IPS-20b (cell line): ENCODE results near the gene PSMG4.
"Not testable (repeated sequence)": the region's sequence is repeated elsewhere in the genome, so short reads cannot be mapped to it uniquely, and the experiment has no call there.

ENCODE experiments used
- H3K27ac ChIP-seq: one replicate; pipeline ENCODE4 v1.5.1; 2013; ENCODE audit warnings: low read length
- H3K27me3 ChIP-seq: 2 replicates; pipeline ENCODE4 v1.6.1; 2013; ENCODE audit warnings: mild to moderate bottlenecking, low read length, inconsistent platforms; ENCODE audit not compliant: insufficient read depth
- H3K36me3 ChIP-seq: 2 replicates; pipeline ENCODE4 v1.6.1; 2013; ENCODE audit warnings: low read depth, mild to moderate bottlenecking, inconsistent platforms, low read length, moderate library complexity; ENCODE audit not compliant: insufficient read depth
- H3K4me1 ChIP-seq: 2 replicates; pipeline ENCODE4 v1.6.1; 2013; ENCODE audit warnings: mild to moderate bottlenecking, control low read depth, inconsistent platforms, low read length, moderate library complexity; ENCODE audit not compliant: insufficient read depth
- H3K4me3 ChIP-seq: 2 replicates; pipeline ENCODE4 v1.5.1; 2013; ENCODE audit warnings: mild to moderate bottlenecking, low read length, inconsistent platforms
- H3K9ac ChIP-seq: 2 replicates; pipeline ENCODE4 v1.6.1; 2013; ENCODE audit warnings: low read depth, mild to moderate bottlenecking, inconsistent platforms, low read length, moderate library complexity
- H3K9me3 ChIP-seq: 2 replicates; pipeline ENCODE4 v1.6.1; 2013; ENCODE audit warnings: mild to moderate bottlenecking, low read depth, low read length, inconsistent platforms; ENCODE audit not compliant: insufficient read depth

Gene PSMG4

DNA sequence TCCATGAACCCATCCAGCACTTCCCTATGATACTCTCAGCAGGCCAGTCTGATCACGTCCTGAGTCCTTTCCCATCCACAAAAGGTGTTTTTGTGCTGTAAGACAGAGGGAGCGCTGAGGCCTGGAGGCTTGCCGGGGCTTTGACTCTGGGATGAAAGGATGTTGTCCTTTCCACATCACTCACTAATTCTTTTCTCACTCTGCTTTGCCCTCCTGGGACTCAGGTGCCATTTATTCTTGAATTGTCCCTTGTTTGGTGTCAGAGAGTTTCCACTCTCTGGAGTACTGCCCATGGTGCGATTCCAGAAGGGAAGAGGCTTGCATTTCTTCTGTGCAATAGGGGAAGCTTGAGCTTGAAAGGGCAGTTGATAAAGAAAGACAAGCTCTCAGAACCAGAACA, 16.0 kb upstream of the PSMG4 start:
- H3K27me3 ChIP-seq: no peaks in the 10 kb centered on the region
- no peaks in the 10 kb centered on the region; the same call in 1 of the 2 replicates for H3K36me3 ChIP-seq
- H3K27ac ChIP-seq: no peak overlapping the region
- H3K9ac ChIP-seq: no peak overlapping the region
- H3K9me3 ChIP-seq: no peaks in the 10 kb centered on the region
- H3K4me1 ChIP-seq: peaks cover 8% of the 10 kb centered on the region; the same call in 1 of the 2 replicates
- no peak overlapping the region for H3K4me3 ChIP-seq

DNA sequence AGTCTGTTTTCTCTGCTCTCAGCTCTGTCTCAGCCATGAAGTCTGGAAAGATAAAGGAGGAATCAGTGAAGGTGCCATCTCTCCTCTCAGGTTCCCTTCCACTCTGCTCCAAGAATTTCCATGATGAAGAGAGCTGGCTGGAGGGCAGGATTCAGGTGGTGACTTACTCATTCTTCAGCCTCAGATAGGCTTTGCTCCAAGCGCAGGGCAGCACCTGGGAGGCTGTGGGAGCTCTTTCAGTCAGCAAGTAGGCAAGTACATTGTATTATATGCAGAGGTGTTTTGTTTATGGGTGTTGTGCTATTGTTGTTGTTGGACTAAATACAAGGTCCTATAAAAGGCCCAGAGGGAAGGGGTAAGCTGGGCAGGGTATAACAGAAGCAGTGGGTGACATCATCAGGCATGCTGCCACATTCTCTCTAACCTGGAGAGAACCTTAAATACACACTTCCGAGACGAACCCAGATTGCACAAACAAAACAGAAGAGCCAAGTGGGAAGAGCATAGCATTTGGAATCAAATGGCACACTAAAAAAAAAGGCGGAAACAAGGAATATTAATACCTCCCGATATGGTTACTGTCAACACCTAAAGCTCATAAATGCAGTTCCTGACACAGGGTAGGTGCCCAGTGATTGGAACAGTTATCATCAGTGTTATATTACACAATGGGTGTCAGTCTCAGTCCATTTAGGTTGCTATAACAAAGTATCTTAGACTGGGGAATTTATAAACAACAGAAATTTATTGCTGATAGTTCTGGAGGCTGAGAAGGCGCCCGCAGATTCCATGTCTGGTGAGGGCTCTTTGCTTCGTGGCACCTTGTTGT, 14.5 kb upstream of the PSMG4 start:
- Histone ChIP-seq H3K27ac (no peak overlapping the region), H3K9ac (no peak overlapping the region), H3K4me3 (no peak overlapping the region)

DNA sequence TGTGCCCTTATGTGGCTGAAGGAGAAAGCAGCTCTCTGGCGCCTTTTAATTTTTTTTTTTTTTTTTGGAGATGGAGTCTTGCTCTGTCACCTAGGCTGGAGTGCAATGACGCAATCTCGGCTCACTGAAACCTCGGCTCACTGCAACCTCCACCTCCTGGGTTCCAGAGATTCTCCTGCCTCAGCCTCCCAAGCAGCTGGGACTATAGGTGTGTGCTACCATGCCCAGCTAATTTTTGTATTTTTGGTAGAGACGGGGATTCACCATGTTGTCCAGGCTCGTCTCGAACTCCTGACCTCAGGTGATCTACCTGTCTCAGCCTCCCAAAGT, 13.9 kb upstream of the PSMG4 start:
- not testable (repeated sequence) for H3K36me3 ChIP-seq, H3K9ac ChIP-seq, H3K9me3 ChIP-seq, H3K27me3 ChIP-seq, H3K4me3 ChIP-seq, H3K27ac ChIP-seq
- H3K4me1 ChIP-seq: peaks cover 13% of the 10 kb centered on the region

More for the DNA sequence above, 14.5 kb upstream of the PSMG4 start:
- no peaks in the 10 kb centered on the region for H3K9me3 ChIP-seq
- H3K36me3 ChIP-seq: no peaks in the 10 kb centered on the region; the same call in 1 of the 2 replicates
- no peaks in the 10 kb centered on the region for H3K27me3 ChIP-seq
- H3K4me1 ChIP-seq: peaks cover 13% of the 10 kb centered on the region

DNA sequence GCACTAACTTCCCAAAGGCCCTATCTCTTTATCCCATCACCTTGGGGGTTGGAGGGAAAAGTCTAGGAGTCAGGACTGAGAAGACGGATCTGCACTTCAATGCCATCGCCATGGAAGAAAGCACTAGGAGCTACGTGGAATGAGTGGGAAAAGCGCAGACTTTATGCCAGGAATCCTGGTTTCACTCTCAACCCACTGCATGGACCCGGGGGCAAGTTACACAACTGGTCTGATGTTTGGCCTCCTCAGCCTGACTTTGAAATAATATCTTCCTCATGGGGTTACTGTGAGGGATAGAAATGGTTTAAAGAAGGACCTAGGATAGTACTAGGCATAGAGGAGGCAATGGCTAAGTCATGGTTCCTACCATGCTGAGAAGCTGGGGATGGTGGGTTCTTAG, 13.5 kb upstream of the PSMG4 start:
- H3K9me3 ChIP-seq: no peaks in the 10 kb centered on the region
- H3K36me3 ChIP-seq: no peaks in the 10 kb centered on the region; the same call in 1 of the 2 replicates
- H3K4me1 ChIP-seq: peaks cover 13% of the 10 kb centered on the region
- H3K4me3 ChIP-seq: no peak overlapping the region
- H3K9ac ChIP-seq: no peak overlapping the region
- H3K27me3 ChIP-seq: peaks cover under 1% of the 10 kb centered on the region; the same call in 1 of the 2 replicates
- H3K27ac ChIP-seq: no peak overlapping the region

DNA sequence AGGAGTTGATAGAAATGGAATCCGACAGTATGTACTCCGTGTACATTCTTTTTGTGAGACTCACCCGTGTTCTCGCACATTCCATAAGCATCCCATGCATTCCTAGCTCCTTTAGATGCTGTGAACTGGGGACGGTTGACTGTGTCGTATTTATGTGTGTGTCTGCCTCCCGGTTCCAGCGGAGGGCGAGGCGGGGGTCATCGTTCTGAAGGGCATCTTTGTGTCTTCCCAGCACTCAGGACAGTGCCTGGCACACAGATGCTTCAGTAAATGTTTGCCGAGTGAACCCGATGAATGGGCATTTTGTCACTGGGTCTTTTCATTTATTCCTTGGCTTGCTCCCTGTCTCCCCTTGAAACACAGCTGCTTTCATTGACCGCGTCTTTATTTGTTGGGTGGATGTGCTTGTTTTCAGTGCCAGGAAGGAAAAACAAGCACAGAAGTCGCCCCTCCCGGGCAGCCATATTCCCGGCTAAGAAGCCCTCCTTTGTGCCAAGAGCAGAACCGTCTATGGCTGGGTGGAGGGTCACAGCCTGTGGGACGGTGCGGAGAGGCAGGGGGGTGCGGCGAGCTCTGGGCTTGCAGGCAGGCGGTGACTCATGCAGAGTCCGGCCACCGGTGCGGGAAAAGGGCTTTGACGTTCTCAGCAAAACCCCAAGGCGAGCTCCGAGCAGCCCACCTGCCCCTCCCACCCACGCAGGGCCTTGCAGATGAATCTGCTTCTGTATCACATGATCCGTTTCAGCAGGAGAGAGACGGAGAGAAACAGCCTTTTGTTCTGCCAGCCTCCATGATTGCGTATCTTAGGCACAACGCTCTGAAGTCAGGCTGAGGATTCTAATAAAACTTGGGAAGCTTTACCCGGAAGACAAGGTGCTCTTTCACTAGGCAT, 11.2 kb upstream of the PSMG4 start:
- no peaks in the 10 kb centered on the region for H3K9me3 ChIP-seq
- H3K4me1 ChIP-seq: peaks cover 18% of the 10 kb centered on the region
- H3K27me3 ChIP-seq: peaks cover 11% of the 10 kb centered on the region
- H3K27ac ChIP-seq: no peak overlapping the region
- peak overlapping the region; percentile 30; the same call in 1 of the 2 replicates for H3K9ac ChIP-seq
- H3K36me3 ChIP-seq: no peaks in the 10 kb centered on the region; the same call in 1 of the 2 replicates
- no peak overlapping the region; the same call in 1 of the 2 replicates for H3K4me3 ChIP-seq

DNA sequence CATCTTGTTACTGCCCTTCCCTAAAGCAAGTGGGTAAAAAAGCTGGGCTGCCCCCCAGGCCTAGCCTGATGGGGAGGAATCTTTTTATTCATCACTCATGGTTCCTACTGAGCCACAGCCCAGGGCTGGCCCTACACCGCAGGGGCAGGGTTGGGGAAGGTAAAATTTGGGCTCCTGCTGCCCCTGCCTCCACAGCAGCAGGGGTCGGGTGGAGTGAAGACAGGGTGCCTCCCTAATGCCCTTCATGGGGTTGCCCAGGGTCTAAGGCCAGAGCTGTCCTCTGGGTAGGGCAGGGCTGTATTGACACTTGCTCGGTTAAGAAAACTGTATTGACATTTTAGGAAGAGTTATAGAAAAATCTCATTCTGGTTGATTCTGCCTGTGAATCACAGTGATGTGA, 8.9 kb upstream of the PSMG4 start:
- Histone ChIP-seq H3K36me3 (no peaks in the 10 kb centered on the region), H3K27ac (no peak overlapping the region), H3K27me3 (peaks cover 11% of the 10 kb centered on the region), H3K9ac (no peak overlapping the region), H3K9me3 (no peaks in the 10 kb centered on the region), H3K4me3 (no peak overlapping the region), H3K4me1 (peaks cover 18% of the 10 kb centered on the region)

DNA sequence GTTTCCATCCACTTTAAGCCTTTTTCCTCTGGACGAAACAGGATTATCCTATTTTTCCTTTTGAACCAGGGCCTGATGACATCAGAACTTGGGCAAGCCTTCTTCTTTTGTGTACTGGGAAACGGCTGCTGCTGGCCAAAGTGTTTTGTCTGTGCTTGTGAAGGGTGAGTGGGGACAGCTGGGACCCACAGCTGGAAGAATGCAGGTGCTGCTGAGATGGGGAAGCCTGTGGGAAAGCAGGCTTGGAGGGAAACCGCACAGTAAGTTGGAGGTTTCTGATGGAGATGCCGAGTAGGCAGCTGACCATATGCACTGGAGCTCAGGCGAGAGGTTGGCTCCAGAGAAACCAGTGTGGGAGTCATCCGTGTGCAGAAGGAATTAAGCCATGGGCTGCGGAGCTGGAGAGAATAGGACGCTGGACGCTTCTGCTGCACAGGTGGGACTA, 8.5 kb upstream of the PSMG4 start:
- H3K4me1 ChIP-seq: peaks cover 18% of the 10 kb centered on the region
- no peaks in the 10 kb centered on the region for H3K36me3 ChIP-seq
- H3K27me3 ChIP-seq: peaks cover 11% of the 10 kb centered on the region
- no peak overlapping the region for H3K4me3 ChIP-seq
- no peak overlapping the region for H3K27ac ChIP-seq
- H3K9ac ChIP-seq: no peak overlapping the region
- H3K9me3 ChIP-seq: no peaks in the 10 kb centered on the region

DNA sequence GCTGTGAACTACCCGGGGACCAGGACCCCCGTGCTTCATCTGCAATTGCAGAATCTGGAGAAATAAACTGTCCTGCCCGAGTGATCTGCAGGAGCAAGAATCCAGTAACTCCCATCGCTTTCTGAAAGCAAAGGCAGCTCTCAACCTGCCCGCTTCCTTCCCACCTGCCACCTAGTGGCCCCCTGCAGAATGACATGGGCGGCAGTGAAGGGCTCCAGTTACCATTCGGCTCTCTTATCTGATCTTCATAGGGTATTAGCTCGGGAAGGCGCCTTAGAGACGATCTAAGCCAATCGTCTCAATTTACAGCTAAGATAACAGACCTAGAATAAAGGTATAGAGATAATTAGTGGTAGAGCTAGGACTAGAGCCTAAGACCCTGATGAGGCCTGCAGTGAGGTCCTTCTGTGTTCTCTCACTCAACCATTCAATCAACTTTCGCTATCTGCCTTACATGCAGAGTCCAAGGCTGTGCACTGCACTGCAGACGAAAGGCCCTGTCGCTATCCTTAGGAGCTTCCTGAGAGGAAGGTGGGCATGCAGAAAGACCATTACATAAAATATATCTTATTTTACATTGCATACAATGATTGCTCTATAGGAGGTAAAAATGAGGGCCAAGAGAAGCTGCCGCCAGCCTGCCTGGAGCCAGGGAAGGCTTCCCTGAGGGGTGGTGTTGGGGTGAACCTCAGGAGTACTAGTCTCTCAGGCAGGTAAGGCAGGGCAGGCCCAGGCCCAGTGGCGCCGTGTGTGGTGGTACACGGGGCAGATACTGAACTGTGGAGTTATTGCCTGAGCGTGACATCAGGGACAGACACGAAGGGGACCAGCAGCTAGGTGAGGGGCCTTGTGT, 7.1 kb upstream of the PSMG4 start:
- no peaks in the 10 kb centered on the region for H3K9me3 ChIP-seq
- H3K27ac ChIP-seq: no peak overlapping the region
- H3K4me1 ChIP-seq: peaks cover 18% of the 10 kb centered on the region
- H3K27me3 ChIP-seq: peaks cover 11% of the 10 kb centered on the region
- H3K4me3 ChIP-seq: no peak overlapping the region; the same call in 1 of the 2 replicates
- H3K36me3 ChIP-seq: no peaks in the 10 kb centered on the region
- H3K9ac ChIP-seq: no peak overlapping the region

DNA sequence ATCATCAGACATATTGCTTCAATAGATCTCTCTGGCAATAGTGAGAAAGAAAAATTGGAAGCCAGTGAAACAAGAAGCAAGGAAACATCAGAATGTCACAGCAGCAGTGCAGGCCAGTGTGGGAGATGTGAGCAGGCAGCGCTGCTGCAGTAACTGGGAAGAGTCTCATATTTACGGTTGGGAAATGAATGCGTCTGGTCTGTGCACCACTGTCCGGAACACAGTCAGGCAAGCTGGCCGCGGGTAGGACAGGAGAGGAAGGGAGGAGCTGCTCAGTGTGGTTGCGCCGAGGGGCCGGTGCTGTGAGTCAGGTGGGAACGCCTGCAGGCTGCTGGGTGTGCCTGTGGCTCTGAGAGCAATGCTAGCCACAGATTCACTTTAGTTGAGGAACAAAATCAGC, 6.4 kb upstream of the PSMG4 start:
- H3K9me3 ChIP-seq: no peaks in the 10 kb centered on the region
- H3K4me3 ChIP-seq: no peak overlapping the region
- H3K36me3 ChIP-seq: no peaks in the 10 kb centered on the region
- H3K27ac ChIP-seq: no peak overlapping the region
- no peak overlapping the region for H3K9ac ChIP-seq
- H3K27me3 ChIP-seq: peaks cover 11% of the 10 kb centered on the region
- peaks cover 15% of the 10 kb centered on the region for H3K4me1 ChIP-seq

DNA sequence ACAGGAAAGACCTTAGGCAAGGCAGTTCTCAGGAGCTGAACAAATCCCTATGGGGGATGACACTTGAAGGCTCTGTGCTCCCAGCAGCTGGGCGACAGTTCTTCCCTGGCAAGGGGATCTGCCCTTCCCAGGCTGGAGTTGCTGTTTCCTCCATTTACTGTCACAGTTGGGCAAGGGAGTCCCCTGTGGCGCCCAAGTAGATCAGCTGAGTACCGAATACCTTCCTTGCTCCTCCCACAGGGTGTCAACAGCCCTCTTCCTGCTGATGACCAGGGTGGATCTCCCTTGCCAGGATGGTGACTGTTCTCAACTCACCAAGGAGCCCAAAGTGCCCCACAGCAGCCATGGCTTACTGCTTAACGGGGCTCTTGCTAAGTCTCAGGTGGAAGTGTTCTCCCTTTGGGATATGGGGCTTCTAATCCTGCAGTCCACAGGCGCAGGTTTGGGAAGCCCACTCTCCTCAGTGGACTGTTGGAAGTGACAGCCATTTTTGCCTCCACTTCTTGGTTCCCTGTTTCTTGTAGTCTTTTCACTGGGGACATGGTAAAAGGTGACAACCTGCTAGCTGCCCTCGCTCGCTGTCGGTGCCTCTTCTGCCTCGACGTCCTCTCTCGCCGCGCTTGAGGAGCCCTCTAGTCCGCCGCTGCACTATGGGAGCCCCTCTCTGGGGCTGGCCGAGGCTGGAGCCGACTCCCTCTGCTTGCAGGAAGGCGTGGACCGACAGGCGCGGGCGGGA, 5.7 kb upstream of the PSMG4 start:
- H3K27me3 ChIP-seq: peaks cover 11% of the 10 kb centered on the region
- no peak overlapping the region for H3K9ac ChIP-seq
- peaks cover 8% of the 10 kb centered on the region for H3K4me1 ChIP-seq
- no peaks in the 10 kb centered on the region for H3K36me3 ChIP-seq
- H3K4me3 ChIP-seq: no peak overlapping the region
- no peaks in the 10 kb centered on the region for H3K9me3 ChIP-seq
- H3K27ac ChIP-seq: no peak overlapping the region

DNA sequence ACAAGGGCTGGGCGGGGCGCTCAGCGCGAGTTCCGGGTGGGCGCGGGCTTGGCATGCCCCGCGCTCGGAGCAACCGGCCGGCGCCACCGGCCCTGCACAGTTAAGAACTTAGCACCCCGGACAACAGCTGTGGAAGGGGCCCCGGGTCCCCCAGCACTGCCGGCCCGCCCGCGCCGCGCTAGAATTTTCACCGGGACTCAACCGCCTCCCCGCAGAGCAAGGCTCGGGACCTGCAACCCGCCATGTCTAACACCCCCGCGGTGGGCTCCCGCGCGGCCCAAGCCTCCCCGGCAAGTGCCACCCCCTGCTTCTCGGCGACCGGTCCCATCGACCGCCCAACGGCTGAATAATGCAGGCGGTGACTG, 5.2 kb upstream of the PSMG4 start:
- Histone ChIP-seq H3K36me3 (no peaks in the 10 kb centered on the region), H3K4me3 (no peak overlapping the region), H3K27ac (no peak overlapping the region), H3K9ac (no peak overlapping the region), H3K4me1 (peaks cover 5% of the 10 kb centered on the region; the same call in 1 of the 2 replicates), H3K27me3 (peaks cover 11% of the 10 kb centered on the region), H3K9me3 (no peaks in the 10 kb centered on the region)
